Endothelial cell of umbilical vein (primary cell): ENCODE data around the gene HEATR3. TPM values are rescaled to one million over a fixed set of nuclear protein-coding genes. Genes with fewer than 3 reads are reported as not detected.

Experiments
- BruUV-seq: library from RNA; stranded (reverse); fragments of 400-500 nt; replicated peaks from 2 replicates; lab custom pipeline; 2021; lab: Mats Ljungman, UMichigan
- CTCF ChIA-PET: fragments of 300-600, 350-600 bp; sonication (Branson Sonifier 250); formaldehyde crosslinking; loops from one replicate; lab custom pipeline; 2021; ENCODE audit warnings: antibody characterized with exemption, inconsistent platforms; lab: Charles Lee
- POLR2A ChIA-PET: fragments of 300-600, 350-600 bp; sonication (Branson Sonifier 250); formaldehyde crosslinking; loops from one replicate; lab custom pipeline; 2021; ENCODE audit warnings: antibody characterized with exemption, inconsistent platforms; lab: Charles Lee
- DNase-seq: peaks from one replicate; pipeline ENCODE4 v3.0.0-alpha.2; 2011; ENCODE audit warnings: low read depth, low spot score
- FAIRE-seq: peaks from 2 replicates; lab custom pipeline; 2011; peaks lifted over from hg19 to GRCh38; lab: Jason Lieb, UNC
- H2AFZ ChIP-seq: 2 replicates; pipeline ENCODE4 v1.6.0; 2012; ENCODE audit warnings: low read depth, low read length, control low read depth, inconsistent platforms
- H3K27ac ChIP-seq: 2 replicates; pipeline ENCODE4 v1.5.1; 2011; ENCODE audit warnings: low read depth, mild to moderate bottlenecking, control low read depth, low read length, moderate library complexity; ENCODE audit not compliant: insufficient read depth
- H3K27me3 ChIP-seq, 2 experiments: 2 replicates each; pipeline versions ENCODE4 v1.6.0 to v1.6.1; 2011; ENCODE audit warnings: low read length in 2 of 2, mixed read lengths in 1 of 2; ENCODE audit not compliant: control insufficient read depth in 2 of 2, insufficient read depth in 2 of 2
- H3K36me3 ChIP-seq, 2 experiments: 2 replicates in 1 of 2; 3 replicates in 1 of 2; pipeline ENCODE4 v1.5.1; 2011; ENCODE audit warnings: low read length in 2 of 2, mild to moderate bottlenecking in 1 of 2, moderate library complexity in 1 of 2; ENCODE audit not compliant: control insufficient read depth in 2 of 2, insufficient read depth in 2 of 2; ENCODE audit errors: extremely low read depth in 1 of 2
- H3K4me1 ChIP-seq: 3 replicates; pipeline ENCODE4 v1.5.1; 2011; ENCODE audit warnings: mild to moderate bottlenecking, low read length; ENCODE audit not compliant: control insufficient read depth, insufficient read depth; ENCODE audit errors: extremely low read depth
- H3K4me2 ChIP-seq: 2 replicates; pipeline ENCODE4 v1.6.1; 2011; ENCODE audit warnings: low read length, control low read depth, mixed read lengths; ENCODE audit not compliant: insufficient read depth
- H3K4me3 ChIP-seq, 3 experiments: fragments of 200-600 bp in 1 of 3; sonication (generic), shearing (Covaris generic) in 1 of 3; replicated peaks in 1 of 3; 2 replicates each; pipeline ENCODE4 v1.5.1; 2011 to 2016; ENCODE audit warnings: control low read depth in 3 of 3, low read length in 3 of 3, mild to moderate bottlenecking in 2 of 3, inconsistent platforms in 1 of 3, low read depth in 1 of 3, moderate library complexity in 1 of 3; ENCODE audit not compliant: insufficient read depth in 1 of 3
- H3K79me2 ChIP-seq: 2 replicates; pipeline ENCODE4 v1.6.0; 2012; ENCODE audit warnings: low read length, inconsistent platforms; ENCODE audit not compliant: control insufficient read depth, insufficient read depth
- H3K9ac ChIP-seq: replicated peaks from 2 replicates; pipeline ENCODE3; 2011; ENCODE audit warnings: low read length, control low read depth; ENCODE audit not compliant: insufficient read depth; ENCODE audit errors: extremely low read depth
- H3K9me1 ChIP-seq: replicated peaks from 3 replicates; pipeline ENCODE4 v1.6.0; 2011; ENCODE audit warnings: mild to moderate bottlenecking, low read length; ENCODE audit not compliant: control insufficient read depth, insufficient read depth; ENCODE audit errors: extremely low read depth
- H3K9me3 ChIP-seq: replicated peaks from 2 replicates; pipeline ENCODE4 v1.5.1; 2012; ENCODE audit warnings: low read length, inconsistent platforms; ENCODE audit not compliant: control insufficient read depth, insufficient read depth
- H4K20me1 ChIP-seq: replicated peaks from 2 replicates; pipeline ENCODE3; 2011; ENCODE audit warnings: mild to moderate bottlenecking, low read length; ENCODE audit not compliant: control insufficient read depth, insufficient read depth; ENCODE audit errors: extremely low read depth
- EZH2 ChIP-seq: IDR thresholded peaks from 2 replicates; pipeline ENCODE4 v1.6.1; 2012; ENCODE audit warnings: borderline replicate concordance, low read depth, mild to moderate bottlenecking, moderate library complexity, low read length, inconsistent platforms; ENCODE audit not compliant: severe bottlenecking
- FOS ChIP-seq: IDR thresholded peaks from 2 replicates; pipeline ENCODE4 v1.6.1; 2011; ENCODE audit warnings: mild to moderate bottlenecking, low read length, moderate library complexity, borderline replicate concordance; ENCODE audit not compliant: insufficient read depth
- GATA2 ChIP-seq: IDR thresholded peaks from 2 replicates; pipeline ENCODE4 v1.7.0; 2011; ENCODE audit warnings: low read depth, mild to moderate bottlenecking, moderate library complexity, mixed read lengths, low read length; ENCODE audit not compliant: insufficient read length, insufficient read depth
- JUN ChIP-seq: IDR thresholded peaks from 2 replicates; pipeline ENCODE4 v1.6.1; 2011; ENCODE audit warnings: borderline replicate concordance, low read depth; ENCODE audit not compliant: insufficient read length, insufficient read depth
- MYC ChIP-seq: IDR thresholded peaks from one replicate; pipeline ENCODE4 v1.6.1; 2011; ENCODE audit warnings: mild to moderate bottlenecking, low read depth, low read length
- POLR2A ChIP-seq: IDR thresholded peaks from 2 replicates; pipeline ENCODE4 v1.6.1; 2012; ENCODE audit warnings: low read depth, mild to moderate bottlenecking, control low read depth, low read length
- POLR2AphosphoS5 ChIP-seq: IDR thresholded peaks from 2 replicates; pipeline ENCODE4 v1.6.1; 2012; ENCODE audit warnings: low read depth, mild to moderate bottlenecking, control low read depth, low read length, moderate library complexity; ENCODE audit not compliant: insufficient read depth
- dilution Hi-C: fragments of 300-500 bp; cut with MboI; formaldehyde crosslinking; loops from one replicate; pipeline ENCODE4 v1.15.0; 2019; ENCODE audit warnings: low sequenced_read_pairs; ENCODE audit not compliant: extremely low pct_ligation_motif_present
- intact Hi-C: fragments of 100-400 bp; cut with micrococcal nuclease; formaldehyde crosslinking; loops from one replicate; pipeline ENCODE4 v1.10.0; 2022
- polyA plus RNA-seq, 4 experiments: library from polyadenylated mRNA; depleted of rRNA in 3 of 4; stranded (reverse) in 3 of 4; unstranded in 1 of 4; fragments of >200 nt; gene quantifications; 2 replicates each; pipeline versions ENCODE4 v1.2.1 to v1.2.3, GENCODE V29; 2011 to 2012; ENCODE audit warnings: missing spikeins in 1 of 4
- total RNA-seq: library from RNA; stranded (reverse); gene quantifications from 2 replicates; pipeline ENCODE4 v1.2.3, GENCODE V29; 2021
- TF ChIP-seq, protein P1 (sequence below), 2 donors: IDR thresholded peaks; 1 replicate in 1 of 2; 2 replicates in 1 of 2; pipeline ENCODE4 v1.5.1; 2011; ENCODE audit warnings: low read length in 2 of 2, mild to moderate bottlenecking in 2 of 2, moderate library complexity in 2 of 2, control low read depth in 1 of 2, inconsistent platforms in 1 of 2, low read depth in 1 of 2; ENCODE audit not compliant: insufficient read depth in 1 of 2; ENCODE audit errors: extremely low read depth in 1 of 2
- TF ChIP-seq, protein P2 (sequence below): IDR thresholded peaks from 2 replicates; pipeline ENCODE4 v1.6.1; 2011; ENCODE audit not compliant: insufficient read depth, insufficient read length

HEATR3 gene
- total and polyA plus RNA-seq, 2 donors (not counting 3 experiments of a cell fraction or from before 2014, with no cell fraction given) = 6.7 to 23.1 TPM

DNA sequence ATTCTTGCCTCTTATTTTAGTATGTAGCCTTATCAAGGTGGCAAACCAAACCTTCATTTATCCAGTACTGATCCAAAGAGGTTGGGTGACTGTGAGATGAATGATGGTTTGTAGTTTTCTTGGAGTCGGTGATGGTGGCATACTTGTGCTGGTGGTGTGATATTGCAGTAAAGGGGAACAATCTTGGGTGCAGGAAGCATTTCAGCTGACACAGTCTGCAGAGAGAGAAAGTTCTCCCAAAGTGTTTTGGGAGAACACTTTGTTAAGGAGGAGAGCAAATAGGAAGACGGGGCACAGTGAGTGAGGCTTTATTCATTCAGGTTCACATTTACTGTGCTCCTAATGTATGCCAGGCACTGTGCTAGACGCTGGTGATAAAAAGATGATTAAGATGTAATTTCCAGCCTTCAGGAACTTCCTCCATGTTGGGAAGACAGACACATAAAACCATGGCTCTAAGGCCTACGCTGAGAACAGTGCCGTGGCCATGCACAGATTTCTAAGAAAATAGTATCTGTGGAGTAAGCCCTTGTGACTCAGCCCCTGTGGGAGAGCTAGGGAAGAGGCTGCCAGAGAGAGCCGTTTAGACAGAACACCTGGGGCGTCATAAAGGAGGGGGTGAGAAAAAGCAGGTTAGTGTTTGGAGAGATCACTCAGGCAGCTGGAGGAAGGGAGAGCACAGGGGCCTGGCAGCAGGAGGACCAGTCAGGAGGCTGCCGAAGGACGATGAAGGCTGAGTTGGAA is 13.8 kb downstream of the HEATR3 start:
- no peaks in the 10 kb centered on the region for H3K27me3 ChIP-seq
- dilution Hi-C loops = no loop called here
- no peaks in the 10 kb centered on the region for H3K9me3 ChIP-seq
- intact Hi-C loops = no loop called here
- no peak overlapping the region for H2AFZ ChIP-seq
- ChIA-PET POLR2A (no interaction called here), CTCF (interaction anchor here (2.1 kb wide), 1 partner anchor 12 kb away, joined by 16 read pairs; no protein-coding TSS in a partner anchor)
- no TSS peak for BruUV-seq
- no peak for DNase-seq
- H3K4me2 ChIP-seq = no peak overlapping the region
- FAIRE-seq = no peak
- H3K9me1 ChIP-seq = no peaks in the 10 kb centered on the region
- peaks cover 7% of the 10 kb centered on the region for H3K4me1 ChIP-seq
- peaks cover 9% of the 10 kb centered on the region for H3K79me2 ChIP-seq
- H3K9ac ChIP-seq = no peak overlapping the region
- no peak overlapping the region for H3K4me3 ChIP-seq
- H3K27ac ChIP-seq = no peak overlapping the region
- TF ChIP-seq MYC = no peak
- no peak for TF ChIP-seq EZH2
- no peak for TF ChIP-seq JUN
- TF ChIP-seq POLR2AphosphoS5 = no peak
- TF ChIP-seq, protein P1, sequence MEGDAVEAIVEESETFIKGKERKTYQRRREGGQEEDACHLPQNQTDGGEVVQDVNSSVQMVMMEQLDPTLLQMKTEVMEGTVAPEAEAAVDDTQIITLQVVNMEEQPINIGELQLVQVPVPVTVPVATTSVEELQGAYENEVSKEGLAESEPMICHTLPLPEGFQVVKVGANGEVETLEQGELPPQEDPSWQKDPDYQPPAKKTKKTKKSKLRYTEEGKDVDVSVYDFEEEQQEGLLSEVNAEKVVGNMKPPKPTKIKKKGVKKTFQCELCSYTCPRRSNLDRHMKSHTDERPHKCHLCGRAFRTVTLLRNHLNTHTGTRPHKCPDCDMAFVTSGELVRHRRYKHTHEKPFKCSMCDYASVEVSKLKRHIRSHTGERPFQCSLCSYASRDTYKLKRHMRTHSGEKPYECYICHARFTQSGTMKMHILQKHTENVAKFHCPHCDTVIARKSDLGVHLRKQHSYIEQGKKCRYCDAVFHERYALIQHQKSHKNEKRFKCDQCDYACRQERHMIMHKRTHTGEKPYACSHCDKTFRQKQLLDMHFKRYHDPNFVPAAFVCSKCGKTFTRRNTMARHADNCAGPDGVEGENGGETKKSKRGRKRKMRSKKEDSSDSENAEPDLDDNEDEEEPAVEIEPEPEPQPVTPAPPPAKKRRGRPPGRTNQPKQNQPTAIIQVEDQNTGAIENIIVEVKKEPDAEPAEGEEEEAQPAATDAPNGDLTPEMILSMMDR (IDR thresholded peaks at IDR 0.05; ENCODE audit: extremely low read depth in 1 of 2, insufficient read depth in 1 of 2, low read depth in 1 of 2, low read length in 2 of 2) = no peak
- no peak for TF ChIP-seq FOS
- TF ChIP-seq POLR2A = no peak
- TF ChIP-seq, protein P2, sequence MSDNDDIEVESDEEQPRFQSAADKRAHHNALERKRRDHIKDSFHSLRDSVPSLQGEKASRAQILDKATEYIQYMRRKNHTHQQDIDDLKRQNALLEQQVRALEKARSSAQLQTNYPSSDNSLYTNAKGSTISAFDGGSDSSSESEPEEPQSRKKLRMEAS = no peak
- no peak for TF ChIP-seq GATA2
- H4K20me1 ChIP-seq = no peaks in the 10 kb centered on the region
- H3K36me3 ChIP-seq = peaks cover 0 to 7% of the 10 kb centered on the region in 2 experiments
